ENCODE data around the gene PAX8.

PAX8 gene

DNA sequence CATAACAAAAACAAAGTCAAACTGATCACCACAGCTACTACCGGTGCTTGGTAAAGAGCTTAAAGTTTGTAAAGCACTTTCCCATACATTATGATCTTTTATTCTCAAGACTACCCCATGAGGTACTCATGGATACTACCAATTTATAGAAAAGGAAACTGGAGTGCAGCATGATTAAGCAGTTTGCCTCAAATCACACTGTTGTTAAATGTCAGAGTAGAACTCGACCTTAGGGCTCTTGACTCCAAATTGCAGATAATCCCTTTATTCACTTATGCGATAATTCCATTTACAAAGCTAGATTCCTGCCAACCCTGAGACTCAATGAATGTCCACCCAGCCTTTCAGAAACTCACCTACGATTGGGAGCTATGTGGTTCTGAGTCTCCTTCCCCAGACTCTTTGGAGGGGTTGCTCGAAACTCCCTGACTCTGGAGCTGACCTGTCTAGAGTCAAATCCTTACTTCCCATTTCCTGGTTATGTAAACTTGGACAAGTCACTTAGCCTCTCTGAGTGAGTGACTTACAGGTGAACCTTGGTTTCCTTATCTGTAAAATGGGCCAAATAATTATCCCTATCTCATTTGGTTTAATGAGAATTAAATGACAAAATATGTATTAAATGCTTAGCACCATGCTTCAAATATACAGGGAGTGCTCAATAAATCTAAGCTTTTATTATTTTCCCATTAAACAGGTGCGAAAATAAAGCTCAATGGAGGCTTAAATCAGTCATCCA lies 57.6 kb downstream of the PAX8 start:
- no peak for DNase-seq (ENCODE audit: extremely low read depth, low read depth)
- TF ChIP-seq, protein P1, sequence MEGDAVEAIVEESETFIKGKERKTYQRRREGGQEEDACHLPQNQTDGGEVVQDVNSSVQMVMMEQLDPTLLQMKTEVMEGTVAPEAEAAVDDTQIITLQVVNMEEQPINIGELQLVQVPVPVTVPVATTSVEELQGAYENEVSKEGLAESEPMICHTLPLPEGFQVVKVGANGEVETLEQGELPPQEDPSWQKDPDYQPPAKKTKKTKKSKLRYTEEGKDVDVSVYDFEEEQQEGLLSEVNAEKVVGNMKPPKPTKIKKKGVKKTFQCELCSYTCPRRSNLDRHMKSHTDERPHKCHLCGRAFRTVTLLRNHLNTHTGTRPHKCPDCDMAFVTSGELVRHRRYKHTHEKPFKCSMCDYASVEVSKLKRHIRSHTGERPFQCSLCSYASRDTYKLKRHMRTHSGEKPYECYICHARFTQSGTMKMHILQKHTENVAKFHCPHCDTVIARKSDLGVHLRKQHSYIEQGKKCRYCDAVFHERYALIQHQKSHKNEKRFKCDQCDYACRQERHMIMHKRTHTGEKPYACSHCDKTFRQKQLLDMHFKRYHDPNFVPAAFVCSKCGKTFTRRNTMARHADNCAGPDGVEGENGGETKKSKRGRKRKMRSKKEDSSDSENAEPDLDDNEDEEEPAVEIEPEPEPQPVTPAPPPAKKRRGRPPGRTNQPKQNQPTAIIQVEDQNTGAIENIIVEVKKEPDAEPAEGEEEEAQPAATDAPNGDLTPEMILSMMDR (IDR thresholded peaks at IDR 0.05; ENCODE audit: low read depth, low read length, missing control alignments): no peak
- H3K4me3 ChIP-seq (replicated peaks; ENCODE audit: low read depth, low read length): no peak overlapping the region

DNA sequence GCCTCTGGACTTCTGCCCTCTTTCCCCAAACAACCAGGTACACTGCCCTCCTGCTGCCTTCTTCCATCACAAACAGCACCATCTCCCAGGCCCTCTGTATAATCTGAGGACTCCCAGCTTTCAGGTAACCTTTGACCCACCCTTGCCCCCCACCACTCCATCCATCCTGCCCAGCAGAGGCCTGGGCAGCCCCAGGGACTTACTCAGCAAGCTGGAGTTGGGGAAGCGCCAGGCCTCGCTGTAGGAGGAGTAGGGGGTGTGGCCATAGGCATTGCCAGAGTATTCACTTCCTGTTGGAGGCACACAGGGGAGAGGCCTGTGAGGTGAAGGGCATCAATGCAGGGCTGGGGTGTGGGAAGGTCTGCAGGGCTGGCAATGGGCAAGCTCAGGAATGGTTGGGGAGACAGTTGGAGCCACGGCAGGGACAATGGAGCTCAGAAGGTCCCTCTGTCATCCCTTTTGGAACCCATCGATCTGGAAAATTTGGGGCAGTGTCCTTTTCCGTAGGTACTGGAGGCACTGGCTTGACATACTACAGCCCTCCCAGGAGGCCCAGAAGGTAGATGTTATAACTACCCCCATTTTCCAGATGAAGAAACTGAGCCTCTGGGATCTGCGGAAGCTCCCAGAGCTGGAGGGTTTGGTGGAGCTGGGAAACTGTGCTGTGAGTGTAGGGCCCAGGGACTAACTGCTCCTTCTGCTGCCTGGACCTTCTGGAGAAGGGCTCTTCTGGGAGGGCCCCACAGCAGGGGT lies 58.7 kb downstream of the PAX8 start:
- no peak for DNase-seq (ENCODE audit: extremely low read depth, low read depth)

DNA sequence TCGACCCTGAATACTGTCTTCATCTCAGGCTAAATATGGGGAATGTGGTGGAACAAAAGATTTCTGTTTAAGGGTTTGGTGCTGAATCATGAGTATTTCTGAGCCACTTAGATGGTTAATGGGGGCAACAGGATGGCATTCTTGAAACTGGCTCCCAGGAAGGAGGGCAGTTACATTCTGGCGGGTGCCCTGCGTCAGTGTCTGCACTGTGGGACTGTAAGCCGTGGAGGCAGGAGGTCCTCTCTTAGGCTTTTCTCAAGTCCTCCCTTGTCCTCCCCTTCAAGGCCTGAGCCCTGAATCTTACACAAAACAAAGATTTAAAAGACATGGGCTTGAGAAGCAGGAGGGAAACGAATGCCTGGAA lies 59.2 kb downstream of the PAX8 start:
- no peak overlapping the region for H3K4me3 ChIP-seq (replicated peaks; ENCODE audit: low read depth, low read length)
- DNase-seq (ENCODE audit: extremely low read depth, low read depth): no peak
- TF ChIP-seq, protein P1 (IDR thresholded peaks at IDR 0.05; ENCODE audit: low read depth, low read length, missing control alignments): no peak

More for the DNA sequence above, 58.7 kb downstream of the PAX8 start:
- H3K4me3 ChIP-seq (replicated peaks; ENCODE audit: low read depth, low read length): no peak overlapping the region
- TF ChIP-seq, protein P1 (IDR thresholded peaks at IDR 0.05; ENCODE audit: low read depth, low read length, missing control alignments): no peak

DNA sequence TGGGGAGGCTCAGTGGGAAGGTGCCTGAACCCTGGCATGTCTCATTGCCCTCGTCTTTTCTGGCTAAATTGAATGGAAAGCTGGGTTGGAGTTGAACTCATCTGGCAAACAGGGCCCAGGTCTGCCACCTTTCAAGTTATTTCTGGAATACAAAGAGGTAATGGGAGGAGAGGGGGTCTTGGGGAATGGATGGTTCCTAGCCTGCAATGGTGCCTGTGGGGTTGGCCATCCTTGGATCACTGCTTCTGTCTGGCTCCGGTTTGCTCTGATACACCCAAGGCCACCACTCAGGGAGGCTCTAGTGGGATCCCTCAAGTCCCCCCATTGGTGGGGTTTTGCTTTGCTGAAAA lies 59.7 kb downstream of the PAX8 start:
- TF ChIP-seq, protein P1 (IDR thresholded peaks at IDR 0.05; ENCODE audit: low read depth, low read length, missing control alignments): no peak
- H3K4me3 ChIP-seq (replicated peaks; ENCODE audit: low read depth, low read length): no peak overlapping the region
- no peak for DNase-seq (ENCODE audit: extremely low read depth, low read depth)

DNA sequence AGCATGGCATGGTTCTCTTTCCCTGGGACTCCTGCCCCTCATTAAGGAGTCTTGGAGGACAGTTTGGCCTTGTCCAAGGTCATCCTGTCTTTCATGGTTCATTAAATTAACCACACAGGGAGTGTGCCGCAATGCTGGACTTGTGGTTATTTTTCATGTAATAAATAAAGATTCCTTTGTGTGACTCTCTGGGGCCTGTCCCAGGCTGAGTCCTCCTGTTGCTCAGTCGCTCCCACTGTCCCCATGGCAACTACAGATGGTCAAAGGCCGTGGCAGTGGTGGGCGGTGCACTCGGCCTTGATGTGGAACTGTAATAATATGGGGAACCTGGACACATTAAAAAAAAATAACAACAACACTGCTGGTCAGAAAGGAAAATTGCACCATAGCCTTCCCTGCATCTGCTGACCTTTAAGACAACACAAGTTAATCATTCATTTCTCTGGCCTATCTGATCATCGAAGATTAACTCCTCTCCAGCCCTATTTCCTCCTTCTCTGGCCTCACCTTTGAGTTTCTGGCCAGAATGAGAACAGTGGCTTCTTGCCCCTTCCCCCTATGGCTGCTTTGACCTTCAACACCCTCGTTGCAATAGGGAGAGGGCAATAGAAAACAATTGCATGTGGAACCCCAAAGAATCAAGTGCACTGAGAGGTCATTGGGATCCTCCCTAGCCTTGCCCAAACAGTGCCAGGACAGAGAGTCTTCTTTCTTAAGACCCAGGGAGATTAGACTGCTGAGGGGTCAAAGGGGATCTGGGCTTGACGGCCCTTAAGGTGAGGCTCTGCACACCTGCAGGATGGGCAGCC lies 60.2 kb downstream of the PAX8 start:
- no peak overlapping the region for H3K4me3 ChIP-seq (replicated peaks; ENCODE audit: low read depth, low read length)
- TF ChIP-seq, protein P1 (IDR thresholded peaks at IDR 0.05; ENCODE audit: low read depth, low read length, missing control alignments): no peak
- no peak for DNase-seq (ENCODE audit: extremely low read depth, low read depth)

DNA sequence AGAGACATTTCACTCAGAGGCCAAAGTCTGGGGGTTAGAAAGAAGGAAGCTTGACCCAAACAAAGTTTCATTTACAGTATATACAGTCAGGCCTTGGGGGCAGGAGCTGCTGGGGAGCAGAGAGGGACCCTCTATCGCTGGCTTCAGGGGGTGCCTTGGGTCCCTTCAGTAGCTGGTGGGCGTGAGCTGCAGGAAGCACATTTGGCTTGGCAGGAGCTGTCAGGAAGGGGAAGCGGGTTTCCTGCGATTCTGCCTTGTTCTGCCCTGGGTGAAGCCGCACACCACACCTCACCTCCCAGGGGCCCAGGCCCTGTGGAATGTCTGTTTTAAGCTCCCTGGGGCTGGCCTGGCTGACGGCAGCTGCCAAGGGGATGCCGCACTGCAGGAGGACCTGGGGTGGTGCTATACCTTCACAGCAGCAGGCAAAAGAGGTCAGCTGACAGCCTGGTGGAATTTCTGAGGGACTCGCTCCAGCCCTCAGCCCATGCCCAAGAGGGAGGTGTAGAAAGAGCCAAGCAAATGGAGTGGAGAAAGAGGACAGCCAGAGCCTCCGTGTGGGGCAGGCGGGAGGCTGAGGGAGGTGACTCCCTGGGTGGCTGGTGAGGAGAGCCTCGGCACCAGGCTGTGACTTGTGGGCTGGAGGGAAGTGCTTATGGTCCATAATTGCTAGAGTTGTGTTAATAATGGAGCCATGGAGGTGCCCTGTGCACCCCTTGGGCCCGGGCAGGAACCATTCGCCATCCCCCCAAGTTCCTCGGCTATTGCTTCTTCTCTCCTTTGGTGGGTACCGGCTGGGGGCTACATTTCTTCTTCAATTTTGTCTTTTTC lies 61.1 kb downstream of the PAX8 start:
- H3K4me3 ChIP-seq (replicated peaks; ENCODE audit: low read depth, low read length): no peak overlapping the region
- TF ChIP-seq, protein P1 (IDR thresholded peaks at IDR 0.05; ENCODE audit: low read depth, low read length, missing control alignments): no peak
- DNase-seq (ENCODE audit: extremely low read depth, low read depth): no peak
